Hepatocyte (in vitro differentiated cells): ENCODE measurements around the gene NUDCD2.

ENCODE experiments used
- CTCF ChIP-seq: fragments of 200-600 bp; sonication (generic); IDR thresholded peaks from 2 replicates; pipeline ENCODE4 v1.5.1; 2016; ENCODE audit warnings: antibody characterized with exemption, mild to moderate bottlenecking; ENCODE audit not compliant: poor library complexity
- EZH2 ChIP-seq: fragments of 200-600 bp; sonication (generic); IDR thresholded peaks from 2 replicates; pipeline ENCODE4 v1.6.1; 2016; ENCODE audit warnings: antibody characterized with exemption, mild to moderate bottlenecking, borderline replicate concordance
- EZH2phosphoT487 ChIP-seq: fragments of 200-600 bp; sonication (generic); IDR thresholded peaks from one replicate; pipeline ENCODE4 v1.6.1; 2018; ENCODE audit warnings: antibody characterized with exemption, mild to moderate bottlenecking, low read depth, moderate library complexity; ENCODE audit not compliant: unreplicated experiment, severe bottlenecking

- TF ChIP-seq CTCF (no peak), EZH2 (no peak), EZH2phosphoT487 (no peak)
These were observed 18.9 kb downstream of the NUDCD2 start for GRCh38 chr5:163440954-163441353.
